ENCODE measurements around the gene MANBA. TPM values are rescaled to one million over a fixed set of nuclear protein-coding genes. Genes with fewer than 3 reads are reported as not detected.

Gene MANBA
- total RNA-seq, 3 donors from 2014 or later (not counting 1 experiment from before 2014, with no cell fraction given) = 38.1 to 43.2 (median 40.8) TPM

GRCh38 chr4:102758241-102759160 lies 2.3 kb downstream of the MANBA start:
- Mint-ChIP-seq H3K36me3 (no peaks in the 10 kb centered on the region), H3K4me3 (peak overlapping the region; percentile 96), H3K27me3 (ENCODE audit: low read depth in 2 of 2) (no peaks in the 10 kb centered on the region), H3K4me1 (peaks cover 35 to 36% of the 10 kb centered on the region in 2 donors), H3K27ac (peak overlapping the region; percentile 80 to 87), H3K9me3 (no peaks in the 10 kb centered on the region)
- H3K4me1 ChIP-seq (ENCODE audit: control insufficient read depth, insufficient read depth, low read length) = peaks cover 19% of the 10 kb centered on the region
- ATAC-seq = no peak
- H3K27me3 ChIP-seq (ENCODE audit: control insufficient read depth, insufficient read depth, low read length) = no peaks in the 10 kb centered on the region
- intact Hi-C loops (cut with micrococcal nuclease) = no loop called here
- no peak overlapping the region for H3K4me3 ChIP-seq (ENCODE audit: low read length)
- WGBS (ENCODE audit: insufficient coverage) = 97% methylated on average over 6 of the region's 11 CpGs
- TF ChIP-seq CTCF (IDR thresholded peaks at IDR 0.05) = no peak
- no peak overlapping the region for H3K27ac ChIP-seq (ENCODE audit: low read length)
- H3K36me3 ChIP-seq (ENCODE audit: control insufficient read depth, insufficient read depth, low read length) = no peaks in the 10 kb centered on the region
- no peak for DNase-seq
- H3K9me3 ChIP-seq (ENCODE audit: control insufficient read depth, insufficient read depth, low read length) = no peaks in the 10 kb centered on the region

GRCh38 chr4:102757681-102758080 lies 3.1 kb downstream of the MANBA start:
- Histone ChIP-seq H3K27me3 (ENCODE audit: control insufficient read depth, insufficient read depth, low read length) (no peaks in the 10 kb centered on the region), H3K9me3 (ENCODE audit: control insufficient read depth, insufficient read depth, low read length) (no peaks in the 10 kb centered on the region), H3K4me1 (ENCODE audit: control insufficient read depth, insufficient read depth, low read length) (peaks cover 19% of the 10 kb centered on the region), H3K36me3 (ENCODE audit: control insufficient read depth, insufficient read depth, low read length) (no peaks in the 10 kb centered on the region), H3K27ac (ENCODE audit: low read length) (no peak overlapping the region), H3K4me3 (ENCODE audit: low read length) (no peak overlapping the region)
- intact Hi-C loops (cut with micrococcal nuclease) = no loop called here
- H3K36me3 Mint-ChIP-seq = no peaks in the 10 kb centered on the region
- H3K27ac Mint-ChIP-seq = peak overlapping the region in 1 of 2 donors; percentile 12
- no peaks in the 10 kb centered on the region for H3K27me3 Mint-ChIP-seq (ENCODE audit: low read depth in 2 of 2)
- H3K9me3 Mint-ChIP-seq = no peaks in the 10 kb centered on the region
- peaks cover 35 to 36% of the 10 kb centered on the region in 2 donors for H3K4me1 Mint-ChIP-seq
- WGBS (ENCODE audit: insufficient coverage) = 87% methylated on average over 1 of the region's 1 CpG
- no peak for TF ChIP-seq CTCF (IDR thresholded peaks at IDR 0.05)
- H3K4me3 Mint-ChIP-seq = no peak overlapping the region
- DNase-seq (no peak), ATAC-seq (no peak)

- no peak for TF ChIP-seq CTCF (IDR thresholded peaks at IDR 0.05)
- Histone ChIP-seq H3K27me3 (ENCODE audit: control insufficient read depth, insufficient read depth, low read length) (no peaks in the 10 kb centered on the region), H3K4me3 (ENCODE audit: low read length) (no peak overlapping the region), H3K9me3 (ENCODE audit: control insufficient read depth, insufficient read depth, low read length) (no peaks in the 10 kb centered on the region), H3K36me3 (ENCODE audit: control insufficient read depth, insufficient read depth, low read length) (peaks cover 3% of the 10 kb centered on the region), H3K27ac (ENCODE audit: low read length) (no peak overlapping the region), H3K4me1 (ENCODE audit: control insufficient read depth, insufficient read depth, low read length) (peaks cover 5% of the 10 kb centered on the region)
- Mint-ChIP-seq H3K27me3 (ENCODE audit: low read depth in 2 of 2) (no peaks in the 10 kb centered on the region), H3K9me3 (no peaks in the 10 kb centered on the region), H3K4me3 (no peak overlapping the region), H3K4me1 (peaks cover 22 to 24% of the 10 kb centered on the region in 2 donors), H3K27ac (no peak overlapping the region), H3K36me3 (no peaks in the 10 kb centered on the region)
- no CpG with 5 or more reads among the region's 2 CpGs for WGBS (ENCODE audit: insufficient coverage)
- intact Hi-C loops (cut with micrococcal nuclease) = no loop called here
- ATAC-seq (no peak), DNase-seq (no peak)
These were observed 6.7 kb downstream of the MANBA start for GRCh38 chr4:102754044-102754443.
